ENCODE data around the gene PTAFR.
A peak's percentile ranks its signal among the peaks of the same experiment; 100 is the strongest.

Gene PTAFR

GRCh38 chr1:28136169-28136921 lies 40.1 kb downstream of the PTAFR start:
- H3K4me3 ChIP-seq (ENCODE audit: low read depth, low read length): no peak overlapping the region
- DNase-seq (ENCODE audit: low read depth): no peak
- no peak for TF ChIP-seq CTCF (IDR thresholded peaks at IDR 0.05; ENCODE audit: low read depth, low read length, missing control alignments)

- no peak for DNase-seq (ENCODE audit: low read depth)
- TF ChIP-seq CTCF (IDR thresholded peaks at IDR 0.05; ENCODE audit: low read depth, low read length, missing control alignments): no peak
- no peak overlapping the region for H3K4me3 ChIP-seq (ENCODE audit: low read depth, low read length)
These were observed 40.9 kb downstream of the PTAFR start for GRCh38 chr1:28135371-28136168.

- H3K4me3 ChIP-seq (ENCODE audit: low read depth, low read length): no peak overlapping the region
- peak; percentile 59 for DNase-seq (ENCODE audit: low read depth)
- no peak for TF ChIP-seq CTCF (IDR thresholded peaks at IDR 0.05; ENCODE audit: low read depth, low read length, missing control alignments)
These were observed 41.8 kb downstream of the PTAFR start for GRCh38 chr1:28134651-28135207.

- no peak for DNase-seq (ENCODE audit: low read depth)
- no peak for TF ChIP-seq CTCF (IDR thresholded peaks at IDR 0.05; ENCODE audit: low read depth, low read length, missing control alignments)
- H3K4me3 ChIP-seq (ENCODE audit: low read depth, low read length): no peak overlapping the region
These were observed 44.0 kb downstream of the PTAFR start for GRCh38 chr1:28132171-28133167.

GRCh38 chr1:28130901-28131300 lies 45.6 kb downstream of the PTAFR start:
- no peak overlapping the region for H3K4me3 ChIP-seq (ENCODE audit: low read depth, low read length)
- TF ChIP-seq CTCF (IDR thresholded peaks at IDR 0.05; ENCODE audit: low read depth, low read length, missing control alignments): no peak
- no peak for DNase-seq (ENCODE audit: low read depth)

- DNase-seq (ENCODE audit: low read depth): no peak
- no peak for TF ChIP-seq CTCF (IDR thresholded peaks at IDR 0.05; ENCODE audit: low read depth, low read length, missing control alignments)
- H3K4me3 ChIP-seq (ENCODE audit: low read depth, low read length): no peak overlapping the region
These were observed 47.3 kb downstream of the PTAFR start for GRCh38 chr1:28129150-28129549.

All from GM12864 (cell line).